HG02623 (cell line): ENCODE results near the gene MAP4K1.

ENCODE experiments used
- ATAC-seq: cut with Tn5 transposase; IDR thresholded peaks from one replicate; pipeline ENCODE4 v1.9.1; 2021; ENCODE audit warnings: moderate library complexity; ENCODE audit not compliant: unreplicated experiment

Gene MAP4K1

GRCh38 chr19:38549061-38549460 is 68.7 kb downstream of the MAP4K1 start:
- ATAC-seq, result no peak

- ATAC-seq, result no peak
Measured at GRCh38 chr19:38547421-38547820, 70.3 kb downstream of the MAP4K1 start.

GRCh38 chr19:38545596-38545995 is 72.2 kb downstream of the MAP4K1 start:
- no peak for ATAC-seq

- ATAC-seq, result no peak
Measured at GRCh38 chr19:38544569-38545315, 73.0 kb downstream of the MAP4K1 start.

- no peak for ATAC-seq
Measured at GRCh38 chr19:38543807-38544568, 73.8 kb downstream of the MAP4K1 start.

- no peak for ATAC-seq
Measured at GRCh38 chr19:38543286-38543806, 74.4 kb downstream of the MAP4K1 start.

GRCh38 chr19:38542040-38542439 is 75.7 kb downstream of the MAP4K1 start:
- no peak for ATAC-seq

- ATAC-seq, result no peak
Measured at GRCh38 chr19:38539751-38540150, 78.0 kb downstream of the MAP4K1 start.

GRCh38 chr19:38538793-38539528 is 78.8 kb downstream of the MAP4K1 start:
- no peak for ATAC-seq

- no peak for ATAC-seq
Measured at GRCh38 chr19:38538386-38538785, 79.4 kb downstream of the MAP4K1 start.
